IPS-20b (cell line): ENCODE results near the gene FBXW11.

Source experiments
- H3K27ac ChIP-seq: one replicate; pipeline ENCODE4 v1.5.1; 2013; ENCODE audit warnings: low read length
- H3K27me3 ChIP-seq: 2 replicates; pipeline ENCODE4 v1.6.1; 2013; ENCODE audit warnings: mild to moderate bottlenecking, low read length, inconsistent platforms; ENCODE audit not compliant: insufficient read depth
- H3K36me3 ChIP-seq: 2 replicates; pipeline ENCODE4 v1.6.1; 2013; ENCODE audit warnings: low read depth, mild to moderate bottlenecking, inconsistent platforms, low read length, moderate library complexity; ENCODE audit not compliant: insufficient read depth
- H3K4me1 ChIP-seq: 2 replicates; pipeline ENCODE4 v1.6.1; 2013; ENCODE audit warnings: mild to moderate bottlenecking, control low read depth, inconsistent platforms, low read length, moderate library complexity; ENCODE audit not compliant: insufficient read depth
- H3K4me3 ChIP-seq: 2 replicates; pipeline ENCODE4 v1.5.1; 2013; ENCODE audit warnings: mild to moderate bottlenecking, low read length, inconsistent platforms
- H3K9ac ChIP-seq: 2 replicates; pipeline ENCODE4 v1.6.1; 2013; ENCODE audit warnings: low read depth, mild to moderate bottlenecking, inconsistent platforms, low read length, moderate library complexity
- H3K9me3 ChIP-seq: 2 replicates; pipeline ENCODE4 v1.6.1; 2013; ENCODE audit warnings: mild to moderate bottlenecking, low read depth, low read length, inconsistent platforms; ENCODE audit not compliant: insufficient read depth

FBXW11 gene

GRCh38 chr5:171963416-171963815 is 43.0 kb downstream of the FBXW11 start:
- no peaks in the 10 kb centered on the region for H3K9me3 ChIP-seq
- no peak overlapping the region for H3K4me3 ChIP-seq
- no peak overlapping the region for H3K9ac ChIP-seq
- H3K27ac ChIP-seq, result no peak overlapping the region
- peaks cover 29% of the 10 kb centered on the region for H3K4me1 ChIP-seq
- H3K36me3 ChIP-seq, result no peaks in the 10 kb centered on the region
- no peaks in the 10 kb centered on the region for H3K27me3 ChIP-seq

GRCh38 chr5:171961117-171961516 is 45.3 kb downstream of the FBXW11 start:
- Histone ChIP-seq H3K9me3 (no peaks in the 10 kb centered on the region), H3K4me3 (no peak overlapping the region), H3K9ac (no peak overlapping the region), H3K36me3 (no peaks in the 10 kb centered on the region), H3K27ac (no peak overlapping the region), H3K27me3 (no peaks in the 10 kb centered on the region), H3K4me1 (peaks cover 36% of the 10 kb centered on the region)

DNA sequence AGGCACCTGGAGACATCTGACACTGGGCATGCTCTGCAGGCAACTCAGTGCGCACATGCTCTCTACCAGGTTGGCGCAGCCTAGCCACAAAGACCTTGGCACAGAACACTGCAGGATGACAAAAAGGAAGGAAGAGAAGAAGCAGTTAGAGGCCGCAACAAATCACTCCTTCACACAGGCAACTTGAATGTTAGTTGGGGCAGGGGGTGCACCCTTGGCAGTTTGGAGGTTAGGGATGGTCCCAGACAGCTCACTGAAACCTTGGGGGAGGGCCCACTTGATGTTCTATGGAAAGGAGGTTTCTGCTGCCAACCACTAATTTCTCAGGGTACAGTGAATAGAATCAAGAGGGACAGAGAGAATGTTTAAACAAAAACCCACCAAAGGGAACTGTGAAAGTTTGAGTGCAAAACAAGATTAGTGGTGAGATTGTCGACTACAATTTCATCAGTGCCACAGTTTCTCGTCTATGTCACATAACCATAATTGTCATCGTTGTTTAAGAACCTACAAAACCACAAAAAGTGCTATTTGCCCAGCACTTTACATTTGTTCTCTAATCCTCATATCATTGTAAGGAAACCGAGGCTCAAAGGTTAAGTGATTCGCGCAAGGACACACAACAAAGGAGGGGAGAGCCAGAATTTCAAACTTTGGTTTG is 48.7 kb downstream of the FBXW11 start:
- Histone ChIP-seq H3K9me3 (no peaks in the 10 kb centered on the region), H3K4me3 (no peak overlapping the region), H3K9ac (no peak overlapping the region), H3K4me1 (peaks cover 45% of the 10 kb centered on the region), H3K27ac (no peak overlapping the region), H3K36me3 (no peaks in the 10 kb centered on the region), H3K27me3 (no peaks in the 10 kb centered on the region)

DNA sequence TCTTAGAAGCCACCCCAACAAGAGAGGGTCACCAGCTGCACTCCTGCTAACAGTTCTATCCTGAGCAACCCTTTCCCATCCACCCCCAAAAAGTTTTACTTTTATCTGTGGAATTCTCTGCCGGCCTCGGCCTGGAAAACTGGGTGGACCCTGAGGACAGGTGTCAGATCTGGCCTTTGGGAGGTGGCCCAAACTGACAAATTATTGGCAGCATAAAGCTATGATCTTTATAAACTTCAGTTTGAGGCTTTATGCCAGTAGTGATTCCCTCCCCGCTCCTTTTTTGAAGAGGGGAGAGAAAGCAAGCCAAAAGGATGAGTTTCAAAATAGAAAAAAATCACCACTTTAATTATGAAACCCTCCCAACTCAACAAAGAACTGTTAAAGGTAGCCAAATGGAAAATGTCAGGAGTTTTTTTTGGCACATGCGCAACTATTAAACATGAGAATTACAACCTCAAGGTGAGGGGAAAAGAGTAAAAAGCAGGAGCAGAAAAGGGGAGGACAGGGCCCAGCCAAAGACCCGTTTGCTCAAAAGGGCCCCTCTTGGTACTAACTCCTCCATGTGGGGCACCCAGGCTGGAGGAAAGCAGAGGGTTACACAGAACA is 49.4 kb downstream of the FBXW11 start:
- peaks cover 45% of the 10 kb centered on the region for H3K4me1 ChIP-seq
- no peaks in the 10 kb centered on the region for H3K36me3 ChIP-seq
- H3K4me3 ChIP-seq, result no peak overlapping the region
- H3K9ac ChIP-seq, result no peak overlapping the region
- no peaks in the 10 kb centered on the region for H3K27me3 ChIP-seq
- H3K27ac ChIP-seq, result peak overlapping the region; percentile 24
- no peaks in the 10 kb centered on the region for H3K9me3 ChIP-seq

GRCh38 chr5:171956314-171956713 is 50.1 kb downstream of the FBXW11 start:
- H3K9ac ChIP-seq, result no peak overlapping the region
- H3K4me1 ChIP-seq, result peaks cover 45% of the 10 kb centered on the region
- H3K9me3 ChIP-seq, result no peaks in the 10 kb centered on the region
- no peaks in the 10 kb centered on the region for H3K27me3 ChIP-seq
- H3K36me3 ChIP-seq, result no peaks in the 10 kb centered on the region
- no peak overlapping the region for H3K27ac ChIP-seq
- H3K4me3 ChIP-seq, result no peak overlapping the region

GRCh38 chr5:171955761-171956160 is 50.7 kb downstream of the FBXW11 start:
- Histone ChIP-seq H3K36me3 (no peaks in the 10 kb centered on the region), H3K27ac (no peak overlapping the region), H3K9ac (no peak overlapping the region), H3K4me3 (no peak overlapping the region), H3K27me3 (no peaks in the 10 kb centered on the region), H3K9me3 (no peaks in the 10 kb centered on the region), H3K4me1 (peaks cover 45% of the 10 kb centered on the region)

GRCh38 chr5:171954721-171955120 is 51.7 kb downstream of the FBXW11 start:
- no peaks in the 10 kb centered on the region for H3K27me3 ChIP-seq
- H3K9ac ChIP-seq, result no peak overlapping the region
- H3K27ac ChIP-seq, result no peak overlapping the region
- H3K9me3 ChIP-seq, result no peaks in the 10 kb centered on the region
- H3K36me3 ChIP-seq, result no peaks in the 10 kb centered on the region
- H3K4me3 ChIP-seq, result no peak overlapping the region
- H3K4me1 ChIP-seq, result peaks cover 45% of the 10 kb centered on the region

DNA sequence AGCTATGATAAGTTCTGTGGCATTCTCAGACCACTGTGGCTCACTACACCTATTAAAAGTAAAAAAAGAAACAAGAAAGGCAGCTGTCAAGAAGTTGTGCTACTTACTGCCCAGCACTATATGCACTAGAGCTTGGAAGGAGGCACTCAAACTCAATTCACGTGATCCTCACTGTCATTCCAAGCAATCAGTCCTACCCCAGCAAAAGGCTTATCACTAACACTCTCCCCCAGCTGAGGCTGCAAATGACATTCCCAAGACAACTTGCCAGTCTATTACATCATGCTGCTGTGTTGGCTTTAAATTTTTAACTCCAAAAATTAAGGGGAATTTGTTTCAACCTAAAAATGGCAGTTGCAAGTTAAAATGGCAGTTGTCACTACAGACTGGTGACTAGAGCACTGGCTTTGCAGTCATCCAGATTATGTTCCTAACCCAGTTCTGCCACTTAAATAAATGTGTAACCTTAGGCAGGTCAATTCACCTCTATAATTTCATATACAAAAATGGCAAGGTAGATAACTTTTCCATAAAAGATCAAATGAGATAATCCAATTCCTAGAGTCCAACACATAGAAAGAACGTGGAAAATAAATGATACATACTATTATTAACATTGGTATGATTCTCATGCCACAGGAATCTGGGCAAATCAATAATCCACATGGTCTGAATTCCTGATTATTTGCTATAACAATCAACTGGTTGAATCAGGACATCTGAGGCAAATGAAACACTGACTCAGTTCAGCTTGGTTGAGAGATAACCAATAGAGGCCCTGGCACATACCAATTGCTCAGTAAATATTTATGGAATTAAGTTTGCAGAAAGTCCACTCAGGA is 52.4 kb downstream of the FBXW11 start:
- Histone ChIP-seq H3K9me3 (no peaks in the 10 kb centered on the region), H3K27ac (no peak overlapping the region), H3K4me1 (peaks cover 45% of the 10 kb centered on the region), H3K9ac (no peak overlapping the region), H3K4me3 (no peak overlapping the region), H3K27me3 (no peaks in the 10 kb centered on the region), H3K36me3 (no peaks in the 10 kb centered on the region)

GRCh38 chr5:171952021-171952420 is 54.4 kb downstream of the FBXW11 start:
- no peak overlapping the region for H3K4me3 ChIP-seq
- H3K36me3 ChIP-seq, result no peaks in the 10 kb centered on the region
- no peak overlapping the region for H3K9ac ChIP-seq
- no peaks in the 10 kb centered on the region for H3K27me3 ChIP-seq
- no peaks in the 10 kb centered on the region for H3K9me3 ChIP-seq
- H3K27ac ChIP-seq, result no peak overlapping the region
- H3K4me1 ChIP-seq, result peaks cover 37% of the 10 kb centered on the region

DNA sequence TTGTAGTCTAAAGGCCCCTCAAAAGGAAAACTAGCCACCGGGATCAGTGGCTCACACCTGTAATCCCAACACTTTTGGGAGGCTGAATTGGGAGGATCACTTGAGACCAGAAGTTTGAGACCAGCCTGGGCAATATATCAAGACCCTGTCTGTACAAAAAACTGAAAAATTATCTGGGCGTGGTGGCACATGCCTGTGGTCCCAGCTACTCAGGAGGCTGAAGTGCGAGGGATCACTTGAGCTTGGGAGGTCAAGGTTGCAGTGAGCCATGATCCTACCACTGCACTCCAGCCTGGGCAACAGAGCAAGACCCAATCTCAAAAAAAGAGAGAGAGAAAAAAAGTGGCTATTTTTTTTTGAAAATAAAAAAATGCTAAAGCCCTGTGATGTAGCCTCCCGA is 55.2 kb downstream of the FBXW11 start:
- no peak overlapping the region for H3K27ac ChIP-seq
- no peaks in the 10 kb centered on the region for H3K36me3 ChIP-seq
- no peak overlapping the region for H3K4me3 ChIP-seq
- peaks cover 29% of the 10 kb centered on the region for H3K4me1 ChIP-seq
- no peaks in the 10 kb centered on the region for H3K27me3 ChIP-seq
- H3K9me3 ChIP-seq, result no peaks in the 10 kb centered on the region
- no peak overlapping the region for H3K9ac ChIP-seq

DNA sequence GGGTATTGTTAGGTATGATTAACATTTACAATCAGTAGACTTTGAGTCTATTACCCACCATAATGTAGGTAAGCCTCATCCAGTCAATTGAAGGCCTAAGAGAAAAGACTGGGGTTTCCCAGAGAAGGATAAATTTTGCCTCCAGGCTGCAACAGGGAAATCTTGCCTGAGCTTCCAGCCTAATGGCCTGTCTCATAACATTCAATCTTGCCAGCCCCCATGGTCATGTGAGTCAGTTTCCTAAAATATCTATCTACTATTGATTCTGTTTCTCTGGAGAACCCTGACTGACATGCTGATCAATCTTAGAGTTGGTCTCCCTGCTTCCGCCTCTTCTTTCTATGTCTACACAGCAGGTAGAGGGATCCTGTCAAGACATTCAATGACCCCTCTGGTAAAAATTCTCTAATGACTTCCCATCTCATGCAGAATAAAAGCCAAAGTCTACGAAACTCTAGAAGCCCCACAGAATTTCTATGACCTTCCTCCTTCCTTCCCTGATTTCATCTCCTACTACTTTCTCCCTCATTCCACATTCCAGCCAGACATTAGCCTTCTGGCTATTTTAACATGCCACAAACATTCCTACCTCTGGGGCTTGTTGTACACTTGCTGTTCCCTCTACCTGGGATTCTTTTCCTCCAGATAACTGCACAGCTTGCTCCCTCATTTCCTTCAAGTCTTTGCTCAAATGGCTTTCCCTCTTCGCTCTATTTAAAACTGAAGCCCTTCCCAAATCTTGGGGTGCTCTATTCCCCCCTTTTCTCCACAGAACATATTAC is 60.2 kb downstream of the FBXW11 start:
- Histone ChIP-seq H3K27ac (no peak overlapping the region), H3K27me3 (no peaks in the 10 kb centered on the region), H3K9ac (no peak overlapping the region), H3K4me1 (peaks cover 4% of the 10 kb centered on the region), H3K9me3 (no peaks in the 10 kb centered on the region), H3K4me3 (no peak overlapping the region), H3K36me3 (no peaks in the 10 kb centered on the region)
